GM12878 (cell line): ENCODE measurements around the gene CCNA2. TPM values are rescaled to one million over a fixed set of nuclear protein-coding genes. Genes with fewer than 3 reads are reported as not detected.

Experiments used
- ATAC-seq: fragments of 200-7000 bp; cut with Tn5 transposase; 3 replicates; pipeline ENCODE4 v1.9.1; 2020; ENCODE audit warnings: mild to moderate bottlenecking, moderate library complexity
- BruUV-seq: library from RNA; stranded (reverse); fragments of 400-500 nt; replicated peaks from 2 replicates; lab custom pipeline; 2021; lab: Mats Ljungman, UMichigan
- CTCF ChIA-PET: fragments of 300-600 bp; sonication (Branson Sonifier 250); formaldehyde crosslinking; extraction: SDS; loops from one replicate; lab custom pipeline; 2021; ENCODE audit warnings: inconsistent platforms; lab: Yijun Ruan, JAX
- POLR2A ChIA-PET: fragments of 350-600 bp; formaldehyde crosslinking; extraction: SDS; loops from one replicate; lab custom pipeline; 2021; ENCODE audit warnings: inconsistent platforms; lab: Charles Lee
- RAD21 ChIA-PET: fragments of 300-600 bp; sonication (Branson Sonifier 250); formaldehyde crosslinking; loops from one replicate; lab custom pipeline; 2023; ENCODE audit warnings: antibody characterized with exemption; ENCODE audit not compliant: unreplicated experiment; lab: Charles Lee
- SMC1A ChIA-PET: fragments of 300-600 bp; sonication (Branson Sonifier 250); formaldehyde crosslinking; loops from one replicate; lab custom pipeline; 2023; ENCODE audit not compliant: unreplicated experiment, uncharacterized antibody; lab: Charles Lee
- DNase-seq: peaks from one replicate; pipeline ENCODE4 v3.0.0-alpha.2; 2011; ENCODE audit warnings: low read depth, low spot score
- FAIRE-seq: peaks from 3 replicates; lab custom pipeline; 2011; peaks lifted over from hg19 to GRCh38; lab: Jason Lieb, UNC
- H2AFZ ChIP-seq: 2 replicates; pipeline ENCODE4 v1.6.0; 2011; ENCODE audit warnings: low read depth, low read length, control low read depth; ENCODE audit not compliant: control insufficient read depth
- H3K27ac ChIP-seq: 2 replicates; pipeline ENCODE4 v1.5.1; 2011; ENCODE audit warnings: control low read depth; ENCODE audit not compliant: control insufficient read depth, insufficient read depth
- H3K27me3 ChIP-seq, 2 experiments: replicated peaks in 1 of 2; 2 replicates each; pipeline versions ENCODE4 v1.6.0 to v1.6.1; 2011; ENCODE audit warnings: low read length in 1 of 2; ENCODE audit not compliant: control insufficient read depth in 2 of 2, insufficient read depth in 2 of 2
- H3K36me3 ChIP-seq, 2 experiments: 2 replicates each; pipeline ENCODE4 v1.5.1; 2011; ENCODE audit warnings: low read length in 1 of 2; ENCODE audit not compliant: control insufficient read depth in 2 of 2, insufficient read depth in 2 of 2
- H3K4me1 ChIP-seq: 2 replicates; pipeline ENCODE4 v1.6.1; 2011; ENCODE audit warnings: mild to moderate bottlenecking, low read length, moderate library complexity, mixed read lengths; ENCODE audit not compliant: control insufficient read depth, insufficient read depth
- H3K4me2 ChIP-seq: 2 replicates; pipeline ENCODE4 v1.6.0; 2011; ENCODE audit warnings: control low read depth; ENCODE audit not compliant: control insufficient read depth, insufficient read depth
- H3K4me3 ChIP-seq: fragments of 200-600 bp; sonication (generic); 2 replicates; pipeline ENCODE4 v1.5.1; 2016
- H3K79me2 ChIP-seq: 2 replicates; pipeline ENCODE4 v1.6.0; 2011; ENCODE audit warnings: low read length; ENCODE audit not compliant: control insufficient read depth, insufficient read depth
- H3K9ac ChIP-seq: 2 replicates; pipeline ENCODE4 v1.8.0; 2011; ENCODE audit warnings: low read length, control low read depth, mixed read lengths; ENCODE audit not compliant: control insufficient read depth, insufficient read depth
- H3K9me3 ChIP-seq: replicated peaks from 3 replicates; pipeline ENCODE4 v1.5.1; 2011; ENCODE audit warnings: mild to moderate bottlenecking, low read length; ENCODE audit not compliant: control insufficient read depth, insufficient read depth
- H4K20me1 ChIP-seq: 2 replicates; pipeline ENCODE4 v1.6.0; 2011; ENCODE audit not compliant: control insufficient read depth, insufficient read depth
- CBFB ChIP-seq: IDR thresholded peaks from 2 replicates; pipeline ENCODE4 v1.6.1; 2016; ENCODE audit warnings: antibody characterized with exemption, low read depth
- CEBPB ChIP-seq, 2 experiments: fragments of 150-350 bp in 1 of 2; IDR thresholded peaks; 2 replicates each; pipeline ENCODE4 v1.6.1; 2012 to 2014; ENCODE audit warnings: low read depth in 2 of 2, low read length in 2 of 2, borderline replicate concordance in 1 of 2, inconsistent platforms in 1 of 2
- CHD1 ChIP-seq: IDR thresholded peaks from 2 replicates; pipeline ENCODE4 v1.6.1; 2012; ENCODE audit warnings: low read depth, low read length, improper control_type of control experiment
- E2F4 ChIP-seq: IDR thresholded peaks from 2 replicates; pipeline ENCODE4 v1.6.1; 2012; ENCODE audit warnings: low read depth, low read length, improper control_type of control experiment
- FOXM1 ChIP-seq: IDR thresholded peaks from 2 replicates; pipeline ENCODE4 v1.6.1; 2012; ENCODE audit warnings: low read depth, mild to moderate bottlenecking, inconsistent platforms, low read length, moderate library complexity
- HCFC1 ChIP-seq: fragments of 150-350 bp; IDR thresholded peaks from 2 replicates; pipeline ENCODE4 v1.6.1; 2014; ENCODE audit warnings: low read length
- JUND ChIP-seq: IDR thresholded peaks from 2 replicates; pipeline ENCODE4 v1.6.1; 2012; ENCODE audit warnings: low read depth, mild to moderate bottlenecking, low read length, improper control_type of control experiment, moderate library complexity
- ZBTB40 ChIP-seq: fragments of 450-650 bp; IDR thresholded peaks from 2 replicates; pipeline ENCODE4 v1.6.1; 2016; ENCODE audit warnings: mild to moderate bottlenecking, moderate library complexity, borderline replicate concordance
- ZNF687 ChIP-seq: fragments of 450-650 bp; IDR thresholded peaks from 2 replicates; pipeline ENCODE4 v1.6.1; 2017; ENCODE audit warnings: mild to moderate bottlenecking, moderate library complexity
- WGBS: methylation state at CpG from one replicate; pipeline ENCODE4 v1.1.6; 2016; ENCODE audit warnings: low lambda C conversion rate; ENCODE audit not compliant: insufficient replicate concordance, insufficient coverage; ENCODE audit errors: missing lambda C conversion rate; 5-methylcytosine and 5-hydroxymethylcytosine counted together
- in situ Hi-C: fragments of 300-500 bp; cut with MboI; formaldehyde crosslinking; loops from 9 replicates; pipeline ENCODE4 v1.14.3; 2018; ENCODE audit warnings: mixed read lengths
- intact Hi-C: fragments of 100-400 bp; cut with micrococcal nuclease; formaldehyde crosslinking; loops from one replicate; pipeline ENCODE4 v1.14.2; 2022; ENCODE audit not compliant: unreplicated experiment
- polyA plus RNA-seq, 11 experiments: library from polyadenylated mRNA; depleted of rRNA in 4 of 11; unstranded in 6 of 11; stranded (reverse) in 5 of 11; fragments of >200 nt; fragmentation: Nextera tagmentation in 4 of 11; fragmentation: Illumina TruSeq in 1 of 11; extraction: Ambion mirVana in 4 of 11; extraction: Trizol in 1 of 11; gene quantifications; 1 replicate in 1 of 11; 2 replicates in 10 of 11; pipeline versions ENCODE4 v1.2.1 to v1.2.3, GENCODE V29; 2011 to 2016; ENCODE audit warnings: inconsistent platforms in 2 of 11, missing spikeins in 2 of 11, low read depth in 1 of 11
- total RNA-seq, 4 experiments: library from RNA; depleted of rRNA in 3 of 4; stranded (reverse); fragments of >200 nt in 3 of 4; fragmentation: Illumina TruSeq in 1 of 4; extraction: Trizol in 1 of 4; gene quantifications; 2 replicates each; pipeline versions ENCODE4 v1.2.1 to v1.2.3, GENCODE V29; 2013 to 2021

The CCNA2 gene
- total and polyA plus RNA-seq, 10 of the 15 experiments (the other 5 are each of a cell fraction or from before 2014, with no cell fraction given), result 21.8 to 153 (median 94.5) TPM

GRCh38 chr4:121869841-121870822 is 46.4 kb upstream of the CCNA2 start, which contains the start of gene BBS7:
BBS7 (minus strand) TSS chr4:121870474; CDS start chr4:121870313, 161 bp downstream.
- SMC1A ChIA-PET, result interaction anchor here (0.6 to 2.4 kb wide), 8 partner anchors 9 to 138 kb away, joined by 3 to 11 read pairs (median 4); partner anchors contain the start of gene CCNA2
- intact Hi-C loops, result loop anchor here (5.0 kb wide), 1 partner anchor 173 kb away; the partner anchor contains the start of gene ANXA5
- FAIRE-seq, result peak; percentile 97
- TF ChIP-seq ZNF687 (no peak), HCFC1 (no peak), CEBPB (IDR thresholded peaks at IDR 0.05; ENCODE audit: borderline replicate concordance in 1 of 2, low read depth in 2 of 2, low read length in 2 of 2) (no peak), CBFB (no peak), JUND (no peak), ZBTB40 (no peak), FOXM1 (no peak), E2F4 (no peak), CHD1 (no peak)

More at GRCh38 chr4:121869841-121870822, 46.4 kb upstream of the CCNA2 start, which contains the start of gene BBS7:
- in situ Hi-C loops, result no loop called here
- H3K9me3 ChIP-seq, result no peaks in the 10 kb centered on the region
- no peaks in the 10 kb centered on the region for H3K79me2 ChIP-seq
- H3K27me3 ChIP-seq, result no peaks in the 10 kb centered on the region
- no TSS peak for BruUV-seq
- peak within 1 kb of the TSS; percentile 42; the same call in 1 of the 2 replicates for H3K27ac ChIP-seq
- CTCF ChIA-PET, result interaction anchor here (1.0 to 2.7 kb wide), 4 partner anchors 31 to 282 kb away, joined by 3 to 10 read pairs (median 4); partner anchors contain the start of gene BLTP1
- peak within 1 kb of the TSS; percentile 95 for H2AFZ ChIP-seq
- 2% methylated on average over 58 of the region's 58 CpGs for WGBS
- DNase-seq, result peak; percentile 81
- H3K4me2 ChIP-seq, result peak within 1 kb of the TSS; percentile 76
- POLR2A ChIA-PET, result interaction anchor here (1.1 to 3.0 kb wide), 4 partner anchors 11 to 174 kb away, joined by 3 to 16 read pairs (median 6); partner anchors contain the start of gene CCNA2
- H4K20me1 ChIP-seq, result no peaks in the 10 kb centered on the region
- H3K4me3 ChIP-seq, result peak within 1 kb of the TSS; percentile 83
- ATAC-seq, result peak; percentile 99
- RAD21 ChIA-PET, result interaction anchor here (1.1 to 2.7 kb wide), 5 partner anchors 30 to 69 kb away, joined by 3 to 10 read pairs (median 7); partner anchors contain the start of gene EXOSC9
- H3K4me1 ChIP-seq, result no peaks in the 10 kb centered on the region
- H3K36me3 ChIP-seq, result no peaks in the 10 kb centered on the region
- H3K9ac ChIP-seq, result peak within 1 kb of the TSS; percentile 75
